GM12874 (cell line): ENCODE data around the gene UGGT1.

Experiments used
- CTCF ChIP-seq: IDR thresholded peaks from 2 replicates; pipeline ENCODE4 v1.5.1; 2011; ENCODE audit warnings: low read depth, mild to moderate bottlenecking, control low read depth, low read length, moderate library complexity; ENCODE audit not compliant: insufficient read depth

The UGGT1 gene

GRCh38 chr2:128058114-128058513 is 32.9 kb upstream of the UGGT1 start:
- TF ChIP-seq CTCF: no peak

GRCh38 chr2:128062571-128062970 is 28.4 kb upstream of the UGGT1 start:
- TF ChIP-seq CTCF: no peak

DNA sequence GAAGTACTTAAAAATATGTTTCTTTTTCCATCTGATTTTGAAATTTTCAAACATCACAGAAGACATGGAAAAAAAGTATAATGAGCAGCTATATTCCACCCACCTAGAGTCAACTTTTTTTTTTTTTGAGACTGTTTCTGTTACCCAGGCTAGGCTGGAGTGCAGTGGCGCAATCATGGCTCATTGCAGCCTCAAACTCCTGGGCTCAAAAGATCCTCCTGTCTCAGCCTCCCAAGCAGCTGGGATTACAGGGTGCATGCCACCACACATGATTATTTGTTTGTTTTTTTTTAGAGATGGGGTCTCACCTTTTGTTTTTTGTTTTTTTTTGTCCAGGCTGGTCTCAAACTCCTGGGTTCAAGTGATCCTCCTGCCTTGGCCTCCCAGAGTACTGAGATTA is 26.6 kb upstream of the UGGT1 start:
- no peak for TF ChIP-seq CTCF

DNA sequence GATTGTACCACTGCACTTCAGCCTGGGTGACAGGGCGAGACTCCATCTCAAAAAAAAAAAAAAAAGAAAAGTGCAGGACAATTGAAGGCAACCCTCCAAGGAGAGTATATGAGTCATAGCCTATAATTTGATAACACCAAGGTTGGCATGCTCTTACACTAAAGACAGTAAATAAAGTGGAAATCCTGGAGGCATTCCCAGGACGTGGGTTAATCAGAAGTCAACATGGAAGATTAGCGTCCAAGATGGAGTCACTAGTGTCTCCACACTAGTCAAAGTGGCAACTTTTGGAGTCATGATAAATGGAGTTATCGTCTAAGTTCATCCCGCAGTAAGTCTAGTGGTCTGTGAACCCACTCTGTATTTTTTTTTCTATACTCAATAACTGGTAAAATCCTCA is 21.2 kb upstream of the UGGT1 start:
- no peak for TF ChIP-seq CTCF

- no peak for TF ChIP-seq CTCF
These were observed 17.7 kb upstream of the UGGT1 start for GRCh38 chr2:128073278-128073677.

DNA sequence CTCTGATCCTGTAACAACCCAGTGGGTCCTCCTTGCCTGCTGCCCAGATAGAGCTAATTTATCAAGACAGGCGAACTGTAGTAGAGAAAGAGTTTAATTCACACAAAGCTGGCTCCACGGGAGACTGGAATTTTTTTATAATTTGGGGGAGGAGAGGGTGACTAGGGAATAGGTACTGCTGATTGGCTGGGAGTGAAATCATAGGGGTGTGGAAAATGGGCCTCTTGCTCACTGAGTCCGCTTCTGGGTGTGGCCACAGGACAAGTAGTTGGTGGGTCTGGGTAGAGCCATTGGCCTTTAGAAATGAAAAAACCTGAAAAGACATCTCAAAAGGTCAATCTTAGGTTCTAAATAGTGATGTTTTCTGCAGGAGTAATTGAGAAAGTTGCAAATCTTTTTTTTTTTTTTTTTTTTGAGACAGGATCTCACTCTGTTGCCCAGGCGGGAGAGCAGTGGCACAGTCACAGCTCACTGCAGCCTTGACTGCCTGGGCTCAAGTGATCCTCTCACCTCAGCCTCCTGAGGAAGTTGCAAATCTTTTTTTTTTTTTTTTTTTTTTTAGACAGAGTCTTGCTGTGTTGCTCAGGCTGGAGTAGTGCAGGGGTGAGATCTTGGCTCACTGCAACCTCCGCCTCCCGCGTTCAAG is 14.4 kb upstream of the UGGT1 start:
- no peak for TF ChIP-seq CTCF

DNA sequence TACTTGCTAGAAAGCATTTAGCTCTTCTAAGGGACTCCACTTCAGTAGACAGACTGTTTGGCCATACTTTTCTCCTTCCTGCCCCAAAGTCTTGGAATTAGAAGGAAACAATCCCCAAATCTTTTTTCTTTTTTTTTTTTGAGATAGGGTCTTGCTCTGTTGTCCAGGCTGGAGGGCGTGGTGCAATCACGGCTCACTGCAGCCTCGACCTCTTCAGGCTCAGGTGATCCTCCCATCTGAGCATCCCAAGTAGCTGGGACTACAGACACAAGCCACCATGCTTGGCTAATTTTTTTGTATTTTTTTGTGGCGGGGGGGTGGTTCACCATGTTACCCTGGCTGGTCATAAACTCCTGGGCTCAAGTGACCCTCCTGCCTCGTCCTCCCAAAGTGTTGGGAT is 6.2 kb upstream of the UGGT1 start:
- TF ChIP-seq CTCF: no peak
